Adrenal gland (tissue), 12 donors: ENCODE data around the gene DEAF1. TPM values are rescaled to one million over a fixed set of nuclear protein-coding genes. Genes with fewer than 3 reads are reported as not detected.

Experiments
- DNase-seq, 7 donors: peaks; one replicate each; pipeline ENCODE4 v3.0.0-alpha.2; 2019 to 2020
- H3K27ac ChIP-seq, 5 donors: fragments of 200-600 bp; sonication (generic) in 4 of 5; 1 replicate in 3 of 5; 2 replicates in 2 of 5; pipeline versions ENCODE4 v1.5.1 to v1.8.0; 2016 to 2020; ENCODE audit warnings: mild to moderate bottlenecking in 1 of 5
- H3K27me3 ChIP-seq: fragments of 200-600 bp; 2 replicates; pipeline ENCODE4 v1.8.0; 2021
- H3K36me3 ChIP-seq, 2 donors: fragments of 200-600 bp; replicated peaks in 1 of 2; 1 replicate in 1 of 2; 2 replicates in 1 of 2; pipeline versions ENCODE4 v1.5.1 to v1.8.0; 2018 to 2022
- H3K4me1 ChIP-seq, 2 donors: fragments of 200-600 bp; replicated peaks in 1 of 2; 1 replicate in 1 of 2; 2 replicates in 1 of 2; pipeline versions ENCODE4 v1.5.1 to v1.8.0; 2018 to 2021
- H3K4me3 ChIP-seq, 4 donors: fragments of 200-600 bp; sonication (generic) in 3 of 4; one replicate each; pipeline ENCODE4 v1.5.1; 2016 to 2018
- H3K9me3 ChIP-seq, 3 donors: fragments of 200-600 bp; sonication (generic) in 1 of 3; replicated peaks in 1 of 3; 1 replicate in 2 of 3; 2 replicates in 1 of 3; pipeline versions ENCODE4 v1.5.1 to v1.8.0; 2016 to 2021
- CTCF ChIP-seq, 6 experiments: fragments of 450-650 bp in 4 of 6; fragments of 200-600 bp in 2 of 6; sonication (generic) in 1 of 6; IDR thresholded peaks; 1 replicate in 5 of 6; 2 replicates in 1 of 6; pipeline versions ENCODE4 v1.5.1 to v1.8.0; 2016 to 2021; ENCODE audit warnings: antibody characterized with exemption in 6 of 6, mild to moderate bottlenecking in 2 of 6, moderate library complexity in 1 of 6
- POLR2A ChIP-seq, 2 donors: fragments of 450-650 bp; IDR thresholded peaks; one replicate each; pipeline ENCODE4 v1.6.1; 2017; ENCODE audit warnings: antibody characterized with exemption in 2 of 2, mild to moderate bottlenecking in 2 of 2, moderate library complexity in 1 of 2
- WGBS, 4 donors: extraction: QIAGEN DNeasy Blood & Tissue Kit in 2 of 4; methylation state at CpG; one replicate each; pipeline versions ENCODE4 v1.1.5 to v1.1.7; 2013 to 2017; 5-methylcytosine and 5-hydroxymethylcytosine counted together
- intact Hi-C, 2 donors: fragments of 100-400 bp; cut with DNase I; formaldehyde crosslinking; loops; one replicate each; pipeline versions ENCODE4 v1.14.1 to v1.15.0; 2022 to 2023
- polyA plus RNA-seq, 3 donors: library from polyadenylated mRNA; stranded (reverse); fragments of 200-250 nt in 2 of 3; fragments of 350-450 nt in 1 of 3; fragmentation: Illumina TruSeq in 1 of 3; extraction: RNeasy Lipid Tissue Mini Kit (QIAGEN cat#74804) in 1 of 3; gene quantifications; one replicate each; pipeline ENCODE4 v1.2.3, GENCODE V29; 2013 to 2014
- total RNA-seq, 9 donors: library from RNA; depleted of rRNA in 4 of 9; stranded (reverse); fragments of >200 nt in 4 of 9; fragments of 120-200 nt in 1 of 9; fragmentation: NEBNext Ultra II Directional in 1 of 9; extraction: Animal tissue kit (Norgen Biotek cat#: 25700) in 1 of 9; gene quantifications; one replicate each; pipeline versions ENCODE4 v1.1.0 to v1.2.4, GENCODE V29; 2013 to 2023
- donor health status: healthy with polysubstance abuse.
- donor health status: Bipolar disorder and iron deficiency.
- donor health status: DM: yes; HTN: yes; CAD: no.
- donor health status: DM: no; HTN: no; CAD: no.
- donor health status: DM: no; HTN: no; CAD: no.
- donor health status: DM: yes; HTN: yes; CAD: no.

Gene DEAF1
- total and polyA plus RNA-seq, 12 donors = 20.6 to 131 (median 55.5) TPM

DNA sequence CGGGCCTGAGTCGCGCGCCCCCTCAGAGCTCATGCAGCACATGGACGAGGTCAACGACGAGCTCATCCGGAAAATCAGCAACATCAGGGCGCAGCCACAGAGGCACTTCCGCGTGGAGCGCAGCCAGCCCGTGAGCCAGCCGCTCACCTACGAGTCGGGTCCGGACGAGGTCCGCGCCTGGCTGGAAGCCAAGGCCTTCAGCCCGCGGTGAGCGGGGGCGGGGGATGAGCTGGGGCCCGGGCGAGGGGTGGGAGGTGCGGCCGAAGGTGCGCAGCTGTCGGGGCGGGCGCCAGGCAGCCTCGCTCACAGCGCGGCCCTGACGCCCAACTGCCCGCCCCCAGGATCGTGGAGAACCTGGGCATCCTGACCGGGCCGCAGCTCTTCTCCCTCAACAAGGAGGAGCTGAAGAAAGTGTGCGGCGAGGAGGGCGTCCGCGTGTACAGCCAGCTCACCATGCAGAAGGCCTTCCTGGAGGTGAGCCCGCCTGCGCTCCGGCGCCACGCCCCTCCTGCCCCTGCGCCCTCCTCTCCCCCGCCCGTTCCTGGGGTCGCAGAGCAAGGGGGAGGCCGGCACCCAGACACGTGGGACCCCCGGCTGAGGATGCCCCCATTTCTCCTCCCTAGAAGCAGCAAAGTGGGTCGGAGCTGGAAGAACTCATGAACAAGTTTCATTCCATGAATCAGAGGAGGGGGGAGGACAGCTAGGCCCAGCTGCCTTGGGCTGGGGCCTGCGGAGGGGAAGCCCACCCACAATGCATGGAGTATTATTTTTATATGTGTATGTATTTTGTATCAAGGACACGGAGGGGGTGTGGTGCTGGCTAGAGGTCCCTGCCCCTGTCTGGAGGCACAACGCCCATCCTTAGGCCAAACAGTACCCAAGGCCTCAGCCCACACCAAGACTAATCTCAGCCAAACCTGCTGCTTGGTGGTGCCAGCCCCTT, 31.5 kb upstream of the DEAF1 start:
- Histone ChIP-seq H3K9me3 (no peaks in the 10 kb centered on the region), H3K27me3 (peaks cover 18% of the 10 kb centered on the region), H3K36me3 (no peaks in the 10 kb centered on the region), H3K27ac (peak overlapping the region in 4 of 5 donors; percentile 43 to 85 (median 72)), H3K4me1 (peaks cover 11 to 26% of the 10 kb centered on the region in 2 donors), H3K4me3 (peak overlapping the region in 1 of 4 donors; percentile 1)
- TF ChIP-seq POLR2A (IDR thresholded peaks at IDR 0.05) (no peak), CTCF (IDR thresholded peaks at IDR 0.05) (no peak)
- intact Hi-C loops = loop anchor here in 1 of 2 donors (10.0 kb wide), 1 partner anchor 172 kb away; no protein-coding TSS in a partner anchor
- peak in 6 of 7 donors; percentile 62 to 76 (median 75) for DNase-seq
- 7 to 41% (median 21%) methylated on average over 9 to 61 of the region's 61 CpGs for WGBS, 4 donors

- H3K36me3 ChIP-seq = no peaks in the 10 kb centered on the region
- peak overlapping the region in 3 of 5 donors; percentile 63 to 85 (median 80) for H3K27ac ChIP-seq
- H3K9me3 ChIP-seq = no peaks in the 10 kb centered on the region
- TF ChIP-seq CTCF (IDR thresholded peaks at IDR 0.05) (no peak), POLR2A (IDR thresholded peaks at IDR 0.05) (no peak)
- 0 to 10% (median 4%) methylated on average over 7 to 53 of the region's 53 CpGs for WGBS, 4 donors
- peak overlapping the region in 1 of 4 donors; percentile 1 for H3K4me3 ChIP-seq
- no peak for DNase-seq
- H3K4me1 ChIP-seq = peaks cover 14 to 33% of the 10 kb centered on the region in 2 donors
- intact Hi-C loops = loop anchor here in 1 of 2 donors (2.0 to 10.0 kb wide), 2 partner anchors 63 to 171 kb away; no protein-coding TSS in a partner anchor
- H3K27me3 ChIP-seq = peaks cover 22% of the 10 kb centered on the region
Measured at GRCh38 chr11:725624-726202, 30.7 kb upstream of the DEAF1 start.

DNA sequence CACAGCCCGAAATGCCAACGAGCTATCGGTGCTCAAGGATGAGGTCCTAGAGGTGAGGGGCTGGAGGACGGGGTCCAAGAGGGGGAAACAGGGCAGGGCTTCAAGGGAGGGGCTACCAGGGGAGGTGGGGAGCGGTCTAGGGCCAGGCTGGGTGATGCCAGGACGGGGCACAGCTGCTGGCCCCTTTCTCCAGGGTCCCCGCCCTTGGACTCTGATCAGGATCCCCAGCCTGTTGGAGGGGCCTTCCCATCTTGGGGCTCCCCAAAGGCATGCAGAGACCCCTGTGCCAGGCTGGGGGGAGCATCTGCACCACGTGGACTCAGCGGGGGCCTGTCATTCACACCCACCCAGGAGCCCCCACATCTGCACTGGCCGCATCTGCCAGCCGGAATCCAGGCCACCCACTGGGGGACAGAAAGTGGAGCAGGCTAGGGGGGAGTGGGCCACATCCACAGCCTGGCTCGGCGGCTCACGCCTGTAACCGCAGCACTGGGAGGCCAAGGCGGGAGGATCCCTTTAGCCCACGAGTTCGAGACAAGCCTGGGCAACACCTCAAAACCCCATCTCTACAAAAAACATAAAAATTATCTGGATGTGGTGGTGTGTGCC, 29.9 kb upstream of the DEAF1 start:
- Histone ChIP-seq H3K4me3 (no peak overlapping the region), H3K27me3 (peaks cover 22% of the 10 kb centered on the region), H3K4me1 (peaks cover 15 to 34% of the 10 kb centered on the region in 2 donors), H3K9me3 (no peaks in the 10 kb centered on the region), H3K36me3 (no peaks in the 10 kb centered on the region), H3K27ac (no peak overlapping the region)
- intact Hi-C loops = loop anchor here (2.0 to 10.0 kb wide), 4 partner anchors 62 to 173 kb away; no protein-coding TSS in a partner anchor
- no peak for DNase-seq
- TF ChIP-seq CTCF (IDR thresholded peaks at IDR 0.05) (no peak), POLR2A (IDR thresholded peaks at IDR 0.05) (no peak)
- 58 to 72% (median 70%) methylated on average over 4 to 18 of the region's 18 CpGs for WGBS, 4 donors
